H1 (cell line): Measurements from ENCODE around the gene ACTL8. TPM values are rescaled to one million over a fixed set of nuclear protein-coding genes. Genes with fewer than 3 reads are reported as not detected.

ENCODE experiments used
- CTCF ChIA-PET: fragments of 300-600 bp; sonication (Branson Sonifier 250); formaldehyde crosslinking; loops from one replicate; lab custom pipeline; 2021; ENCODE audit not compliant: partially characterized antibody; lab: Charles Lee
- POLR2A ChIA-PET: fragments of 300-600 bp; sonication (Branson Sonifier 250); formaldehyde crosslinking; loops from one replicate; lab custom pipeline; 2021; ENCODE audit warnings: inconsistent platforms; ENCODE audit not compliant: partially characterized antibody; lab: Charles Lee
- DNase-seq, 2 experiments: peaks; one replicate each; pipeline versions ENCODE4 v3.0.0 to v3.0.0-alpha.2; 2010 to 2022; ENCODE audit warnings: low spot score in 2 of 2, low read depth in 1 of 2, mixed read lengths in 1 of 2
- FAIRE-seq: peaks from 2 replicates; lab custom pipeline; 2011; peaks lifted over from hg19 to GRCh38; lab: Jason Lieb, UNC
- H2AFZ ChIP-seq: 2 replicates; pipeline ENCODE4 v1.8.1; 2012; ENCODE audit warnings: low read length, inconsistent platforms
- H2AK5ac ChIP-seq: 2 replicates; pipeline ENCODE4 v1.6.1; 2013; ENCODE audit warnings: low read depth, low read length
- H2BK120ac ChIP-seq: replicated peaks from 2 replicates; pipeline ENCODE3; 2013; ENCODE audit warnings: low read depth, low read length, inconsistent platforms
- H2BK12ac ChIP-seq: 2 replicates; pipeline ENCODE4 v1.6.1; 2013; ENCODE audit warnings: low read depth, low read length
- H2BK15ac ChIP-seq: 2 replicates; pipeline ENCODE4 v1.6.1; 2013; ENCODE audit warnings: low read length
- H2BK20ac ChIP-seq: 2 replicates; pipeline ENCODE4 v1.6.1; 2013; ENCODE audit warnings: low read length
- H2BK5ac ChIP-seq: 2 replicates; pipeline ENCODE4 v1.6.1; 2013; ENCODE audit warnings: low read depth, low read length
- H3K14ac ChIP-seq: 2 replicates; pipeline ENCODE4 v1.6.1; 2013; ENCODE audit warnings: inconsistent platforms; ENCODE audit not compliant: insufficient read length
- H3K18ac ChIP-seq: 2 replicates; pipeline ENCODE4 v1.6.1; 2013; ENCODE audit warnings: low read length; ENCODE audit errors: extremely low read depth
- H3K23ac ChIP-seq: 2 replicates; pipeline ENCODE4 v1.6.1; 2013; ENCODE audit warnings: inconsistent platforms; ENCODE audit not compliant: insufficient read length
- H3K23me2 ChIP-seq: 2 replicates; pipeline ENCODE4 v1.6.1; 2013; ENCODE audit warnings: low read depth, low read length
- H3K27ac ChIP-seq: 2 replicates; pipeline ENCODE4 v1.6.1; 2011; ENCODE audit warnings: low read depth, low read length, inconsistent platforms
- H3K27me3 ChIP-seq, 4 experiments: replicated peaks in 1 of 4; 1 replicate in 1 of 4; 2 replicates in 3 of 4; pipeline versions ENCODE4 v1.6.1 to v1.8.1; 2011 to 2013; ENCODE audit warnings: low read length in 3 of 4, mild to moderate bottlenecking in 3 of 4, inconsistent platforms in 2 of 4, mixed read lengths in 2 of 4, moderate library complexity in 1 of 4; ENCODE audit not compliant: control insufficient read depth in 3 of 4, insufficient read depth in 3 of 4; ENCODE audit errors: extremely low read depth in 1 of 4
- H3K36me3 ChIP-seq, 4 experiments: 2 replicates each; pipeline versions ENCODE4 v1.6.1 to v1.8.1; 2011 to 2013; ENCODE audit warnings: mild to moderate bottlenecking in 4 of 4, low read length in 3 of 4, moderate library complexity in 2 of 4, control low read depth in 1 of 4, inconsistent platforms in 1 of 4; ENCODE audit not compliant: insufficient read depth in 4 of 4, control insufficient read depth in 2 of 4
- H3K4ac ChIP-seq: replicated peaks from 2 replicates; pipeline ENCODE3; 2013; ENCODE audit warnings: low read length, low read depth, mixed read lengths, inconsistent platforms; ENCODE audit not compliant: insufficient read length
- H3K4me1 ChIP-seq, 4 experiments: replicated peaks in 1 of 4; 1 replicate in 1 of 4; 2 replicates in 3 of 4; pipeline versions ENCODE4 v1.6.1 to v1.8.1; 2011 to 2013; ENCODE audit warnings: low read length in 3 of 4, inconsistent platforms in 2 of 4, mixed read lengths in 1 of 4; ENCODE audit not compliant: insufficient read depth in 4 of 4, control insufficient read depth in 3 of 4
- H3K4me2 ChIP-seq, 2 experiments: 2 replicates each; pipeline versions ENCODE4 v1.6.1 to v1.8.1; 2011 to 2013; ENCODE audit warnings: low read depth in 2 of 2, low read length in 2 of 2, control low read depth in 1 of 2, inconsistent platforms in 1 of 2, mild to moderate bottlenecking in 1 of 2; ENCODE audit not compliant: insufficient read depth in 1 of 2
- H3K4me3 ChIP-seq, 4 experiments: fragments of 200-600, 300-600 bp in 1 of 4; sonication (generic), shearing (Covaris generic), sonication (Bioruptor Twin) in 1 of 4; 2 replicates each; pipeline versions ENCODE4 v1.5.1 to v1.8.1; 2011 to 2016; ENCODE audit warnings: low read length in 4 of 4, low read depth in 3 of 4, control low read depth in 2 of 4, inconsistent platforms in 2 of 4, mild to moderate bottlenecking in 2 of 4, mixed read lengths in 1 of 4, moderate library complexity in 1 of 4; ENCODE audit not compliant: insufficient read depth in 2 of 4; ENCODE audit errors: extremely low read depth in 1 of 4
- H3K56ac ChIP-seq: replicated peaks from 2 replicates; pipeline ENCODE3; 2013; ENCODE audit warnings: low read depth, mild to moderate bottlenecking, mixed read lengths, low read length, inconsistent platforms; ENCODE audit not compliant: insufficient read length
- H3K79me1 ChIP-seq: 2 replicates; pipeline ENCODE4 v1.6.1; 2013; ENCODE audit warnings: low read depth, low read length, control low read depth
- H3K79me2 ChIP-seq, 2 experiments: 2 replicates each; pipeline versions ENCODE4 v1.6.1 to v1.8.1; 2012 to 2013; ENCODE audit warnings: low read length in 2 of 2, mild to moderate bottlenecking in 2 of 2, inconsistent platforms in 1 of 2; ENCODE audit not compliant: insufficient read depth in 2 of 2, control insufficient read depth in 1 of 2
- H3K9ac ChIP-seq, 4 experiments: replicated peaks in 1 of 4; 1 replicate in 1 of 4; 2 replicates in 3 of 4; pipeline versions ENCODE4 v1.6.1 to v1.8.1; 2011 to 2013; ENCODE audit warnings: low read depth in 3 of 4, low read length in 3 of 4, control low read depth in 2 of 4, mild to moderate bottlenecking in 2 of 4, moderate library complexity in 2 of 4, inconsistent platforms in 1 of 4; ENCODE audit errors: extremely low read depth in 1 of 4
- H3K9me3 ChIP-seq, 2 experiments: 2 replicates each; pipeline versions ENCODE4 v1.6.1 to v1.8.1; 2012 to 2013; ENCODE audit warnings: mild to moderate bottlenecking in 2 of 2, moderate library complexity in 2 of 2, control low read depth in 1 of 2, inconsistent platforms in 1 of 2, low read depth in 1 of 2, low read length in 1 of 2, mixed read lengths in 1 of 2; ENCODE audit not compliant: insufficient read depth in 2 of 2
- H4K20me1 ChIP-seq, 2 experiments: replicated peaks in 1 of 2; 2 replicates each; pipeline versions ENCODE3 to v1.8.1; 2011 to 2013; ENCODE audit warnings: inconsistent platforms in 2 of 2, low read length in 2 of 2, mild to moderate bottlenecking in 1 of 2; ENCODE audit not compliant: insufficient read depth in 2 of 2, control insufficient read depth in 1 of 2
- H4K5ac ChIP-seq: 2 replicates; pipeline ENCODE4 v1.6.1; 2013; ENCODE audit warnings: low read length, low read depth, mixed read lengths, inconsistent platforms; ENCODE audit not compliant: insufficient read length
- H4K8ac ChIP-seq: 2 replicates; pipeline ENCODE4 v1.8.0; 2013; ENCODE audit warnings: mild to moderate bottlenecking, moderate library complexity, low read length, inconsistent platforms; ENCODE audit not compliant: insufficient read depth; ENCODE audit errors: extremely low read depth
- H4K91ac ChIP-seq: replicated peaks from 2 replicates; pipeline ENCODE3; 2013; ENCODE audit warnings: low read length, mixed read lengths, inconsistent platforms; ENCODE audit not compliant: insufficient read length
- BACH1 ChIP-seq: IDR thresholded peaks from 2 replicates; pipeline ENCODE4 v1.6.1; 2012; ENCODE audit warnings: low read length, improper control_type of control experiment
- CBX5 ChIP-seq: fragments of 300-800, 300-1000 bp; sonication (generic); IDR thresholded peaks from 2 replicates; pipeline ENCODE4 v1.7.1; 2016; ENCODE audit warnings: antibody characterized with exemption, low read length, low read depth
- EZH2 ChIP-seq: fragments of 200-600 bp; sonication (generic); IDR thresholded peaks from 2 replicates; pipeline ENCODE4 v1.7.1; 2012; ENCODE audit warnings: low read depth, mild to moderate bottlenecking, moderate library complexity, low read length, inconsistent platforms; ENCODE audit not compliant: severe bottlenecking
- GABPA ChIP-seq: IDR thresholded peaks from 2 replicates; pipeline ENCODE4 v1.6.1; 2011; ENCODE audit warnings: mild to moderate bottlenecking, low read length, moderate library complexity, borderline replicate concordance; ENCODE audit not compliant: insufficient read depth
- GTF2F1 ChIP-seq: IDR thresholded peaks from 2 replicates; pipeline ENCODE4 v1.6.1; 2012; ENCODE audit warnings: low read depth, low read length, improper control_type of control experiment, borderline replicate concordance
- JUND ChIP-seq: IDR thresholded peaks from 2 replicates; pipeline ENCODE4 v1.6.1; 2011; ENCODE audit warnings: mild to moderate bottlenecking, improper control_type of control experiment, low read length
- MAFK ChIP-seq: IDR thresholded peaks from 2 replicates; pipeline ENCODE4 v1.6.1; 2012; ENCODE audit warnings: low read depth, mild to moderate bottlenecking, improper control_type of control experiment, low read length
- POLR2A ChIP-seq, 2 experiments: IDR thresholded peaks; 1 replicate in 1 of 2; 2 replicates in 1 of 2; pipeline ENCODE4 v1.6.1; 2011; ENCODE audit warnings: low read depth in 2 of 2, low read length in 2 of 2, mild to moderate bottlenecking in 2 of 2; ENCODE audit errors: control extremely low read depth in 1 of 2
- RFX5 ChIP-seq: IDR thresholded peaks from 2 replicates; pipeline ENCODE4 v1.6.1; 2011; ENCODE audit warnings: low read depth, low read length, improper control_type of control experiment, borderline replicate concordance
- SAP30 ChIP-seq: fragments of 300-600 bp; sonication (generic); IDR thresholded peaks from 2 replicates; pipeline ENCODE4 v1.7.1; 2012; ENCODE audit warnings: low read length, moderate library complexity, mild to moderate bottlenecking, inconsistent platforms; ENCODE audit not compliant: insufficient read depth, insufficient replicate concordance
- SIRT6 ChIP-seq: IDR thresholded peaks from one replicate; pipeline ENCODE4 v1.7.1; 2012; ENCODE audit warnings: low read length, inconsistent platforms
- SP1 ChIP-seq: IDR thresholded peaks from 2 replicates; pipeline ENCODE4 v1.6.1; 2011; ENCODE audit warnings: low read depth, low read length
- SP2 ChIP-seq: IDR thresholded peaks from 2 replicates; pipeline ENCODE4 v1.6.1; 2012; ENCODE audit warnings: mild to moderate bottlenecking, low read length, inconsistent platforms
- ZNF274 ChIP-seq: IDR thresholded peaks from 2 replicates; pipeline ENCODE4 v1.7.0; 2012; ENCODE audit warnings: low read length, borderline replicate concordance; ENCODE audit errors: extremely low read depth
- whole genome bisulfite sequencing, 2 experiments: shearing (Covaris generic) in 1 of 2; methylation state at CpG; one replicate each; pipeline versions ENCODE4 v1.1.6 to v1.1.7; 2013 to 2015; ENCODE audit warnings: low lambda C conversion rate in 2 of 2, mixed read lengths in 2 of 2, inconsistent platforms in 1 of 2, low coverage in 1 of 2, missing lambda C conversion rate in 1 of 2; ENCODE audit not compliant: insufficient replicate concordance in 2 of 2, insufficient coverage in 1 of 2, insufficient read length in 1 of 2; ENCODE audit errors: extremely low coverage in 1 of 2, missing lambda C conversion rate in 1 of 2; 5-methylcytosine and 5-hydroxymethylcytosine counted together
- polyA plus RNA-seq, 7 experiments: library from polyadenylated mRNA; depleted of rRNA in 3 of 7; stranded (reverse) in 5 of 7; unstranded in 2 of 7; fragments of >200 nt in 5 of 7; fragments of 200-250 nt in 2 of 7; gene quantifications; 1 replicate in 5 of 7; 2 replicates in 1 of 7; 4 replicates in 1 of 7; pipeline versions ENCODE4 v1.2.1 to v1.2.3, GENCODE V29; 2011 to 2013; ENCODE audit warnings: missing spikeins in 2 of 7, mixed read lengths in 2 of 7
- total RNA-seq: library from RNA; stranded (reverse); fragmentation: NEBNext Ultra II Directional; extraction: Animal tissue kit (Norgen Biotek cat#: 25700); gene quantifications from 2 replicates; pipeline ENCODE4 v1.2.1, GENCODE V29; 2021

ACTL8 gene
- total and polyA plus RNA-seq, 2 of the 8 experiments (the other 6 are each of a cell fraction or from before 2014, with no cell fraction given): 0.33 to 0.47 TPM

GRCh38 chr1:17846341-17846740, 91.2 kb downstream of the ACTL8 start:
- H3K36me3 ChIP-seq: no peaks in the 10 kb centered on the region
- H2BK5ac ChIP-seq: no peak overlapping the region
- no peak overlapping the region for H3K14ac ChIP-seq
- no peaks in the 10 kb centered on the region; a peak in 1 of 7 replicates for H3K4me1 ChIP-seq
- DNase-seq (no peak), FAIRE-seq (no peak)
- no peaks in the 10 kb centered on the region for H3K23me2 ChIP-seq
- H3K4ac ChIP-seq: no peak overlapping the region
- no peak overlapping the region for H3K18ac ChIP-seq
- no peaks in the 10 kb centered on the region for H3K79me1 ChIP-seq
- H3K23ac ChIP-seq: no peak overlapping the region
- no peak overlapping the region for H3K9ac ChIP-seq
- H4K91ac ChIP-seq: no peak overlapping the region
- no peak overlapping the region for H3K56ac ChIP-seq
- H3K9me3 ChIP-seq: no peaks in the 10 kb centered on the region
- H2AK5ac ChIP-seq: no peak overlapping the region
- H3K27me3 ChIP-seq: peaks cover 0 to 2% (median 0%) of the 10 kb centered on the region in 4 experiments; a peak in 2 of 7 replicates
- H4K5ac ChIP-seq: no peak overlapping the region
- no peak overlapping the region for H2AFZ ChIP-seq
- H2BK20ac ChIP-seq: no peak overlapping the region
- H4K20me1 ChIP-seq: no peaks in the 10 kb centered on the region
- no peak overlapping the region for H2BK12ac ChIP-seq
- no peak overlapping the region for H3K27ac ChIP-seq
- H3K79me2 ChIP-seq: no peaks in the 10 kb centered on the region
- no peak overlapping the region for H2BK15ac ChIP-seq
- ChIA-PET CTCF (interaction anchor here (1.2 to 2.0 kb wide), 3 partner anchors 15 to 729 kb away, joined by 3 to 6 read pairs (median 4); no protein-coding TSS in a partner anchor), POLR2A (no interaction called here)
- H3K4me2 ChIP-seq: no peak overlapping the region
- no peak overlapping the region for H2BK120ac ChIP-seq
- no peak overlapping the region for H4K8ac ChIP-seq
- WGBS, 2 experiments: 82% methylated on average over 3 of the region's 3 CpGs; no CpG with 5 or more reads in 1 of the 2 experiments
- H3K4me3 ChIP-seq: no peak overlapping the region
- no peak for TF ChIP-seq RFX5
- TF ChIP-seq BACH1: no peak
- no peak for TF ChIP-seq SP2
- TF ChIP-seq SP1: no peak
- no peak for TF ChIP-seq CBX5
- no peak for TF ChIP-seq ZNF274
- no peak for TF ChIP-seq JUND
- TF ChIP-seq MAFK: no peak
- TF ChIP-seq GTF2F1: no peak
- TF ChIP-seq SIRT6: no peak
- no peak for TF ChIP-seq POLR2A (IDR thresholded peaks at IDR 0.05; ENCODE audit: control extremely low read depth in 1 of 2, low read depth in 2 of 2, low read length in 2 of 2)
- TF ChIP-seq EZH2: no peak
- TF ChIP-seq SAP30: no peak
- TF ChIP-seq GABPA: no peak
